Activated gamma-delta T cell treated with Interleukin-2 at 50 U/mL for 16 hours (primary cell): Measurements from ENCODE around the gene NFIX.

Source experiments
- DNase-seq: peaks from one replicate; pipeline ENCODE4 v3.0.0-alpha.2; 2020

Gene NFIX

GRCh38 chr19:13039211-13039789 lies 44.0 kb downstream of the NFIX start:
- no peak for DNase-seq

- DNase-seq = no peak
Observed at GRCh38 chr19:13040232-13040947, 45.1 kb downstream of the NFIX start.

GRCh38 chr19:13040948-13041292 lies 45.6 kb downstream of the NFIX start:
- no peak for DNase-seq

GRCh38 chr19:13042443-13043130 lies 47.3 kb downstream of the NFIX start:
- no peak for DNase-seq

GRCh38 chr19:13043285-13043684 lies 48.0 kb downstream of the NFIX start:
- DNase-seq = no peak

GRCh38 chr19:13044231-13044836 lies 49.1 kb downstream of the NFIX start:
- peak; percentile 62 for DNase-seq

GRCh38 chr19:13045812-13046211 lies 50.5 kb downstream of the NFIX start:
- DNase-seq = no peak

- DNase-seq = no peak
Observed at GRCh38 chr19:13047374-13047773, 52.1 kb downstream of the NFIX start.

- DNase-seq = no peak
Observed at GRCh38 chr19:13050274-13050673, 55.0 kb downstream of the NFIX start.

GRCh38 chr19:13051557-13052165 lies 56.4 kb downstream of the NFIX start:
- no peak for DNase-seq

- no peak for DNase-seq
Observed at GRCh38 chr19:13052447-13053175, 57.3 kb downstream of the NFIX start.

- DNase-seq = no peak
Observed at GRCh38 chr19:13053238-13053637, 58.0 kb downstream of the NFIX start.

GRCh38 chr19:13053761-13054625 lies 58.7 kb downstream of the NFIX start:
- no peak for DNase-seq

- DNase-seq = no peak
Observed at GRCh38 chr19:13054626-13055212, 59.4 kb downstream of the NFIX start.

GRCh38 chr19:13055213-13056051 lies 60.2 kb downstream of the NFIX start:
- no peak for DNase-seq

- no peak for DNase-seq
Observed at GRCh38 chr19:13056052-13056660, 60.9 kb downstream of the NFIX start.

- no peak for DNase-seq
Observed at GRCh38 chr19:13057147-13057572, 61.9 kb downstream of the NFIX start.

GRCh38 chr19:13057744-13058143 lies 62.5 kb downstream of the NFIX start:
- no peak for DNase-seq

- DNase-seq = no peak
Observed at GRCh38 chr19:13058951-13059660, 63.8 kb downstream of the NFIX start.
